G401.6 (cell line): Measurements from ENCODE around the gene RANBP3.
"Not testable (repeated sequence)": the region's sequence is repeated elsewhere in the genome, so short reads cannot be mapped to it uniquely, and the experiment has no call there.

Source experiments
- FAIRE-seq: peaks from 2 replicates; lab custom pipeline; 2012; peaks lifted over from hg19 to GRCh38; lab: Jason Lieb, UNC

Gene RANBP3

DNA sequence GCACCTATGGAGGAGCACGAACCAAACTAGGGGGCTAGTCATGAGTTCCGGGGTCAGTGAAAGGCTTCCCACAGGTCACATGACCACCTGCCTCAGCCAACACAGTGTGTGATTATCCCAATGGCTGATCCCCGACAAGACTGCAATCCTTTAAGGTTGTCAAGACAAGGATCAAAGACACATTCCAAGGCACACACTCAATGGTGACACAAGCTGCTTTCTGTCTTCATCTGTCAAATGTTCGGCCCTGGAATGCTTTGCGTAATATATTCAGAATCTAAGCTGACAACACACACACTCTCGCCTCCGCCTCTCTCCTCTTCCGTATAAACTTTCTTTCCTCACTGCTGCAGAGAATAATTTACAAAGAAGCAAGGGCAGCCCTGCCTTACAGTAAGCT is 11.7 kb downstream of the RANBP3 start:
- FAIRE-seq: no peak

DNA sequence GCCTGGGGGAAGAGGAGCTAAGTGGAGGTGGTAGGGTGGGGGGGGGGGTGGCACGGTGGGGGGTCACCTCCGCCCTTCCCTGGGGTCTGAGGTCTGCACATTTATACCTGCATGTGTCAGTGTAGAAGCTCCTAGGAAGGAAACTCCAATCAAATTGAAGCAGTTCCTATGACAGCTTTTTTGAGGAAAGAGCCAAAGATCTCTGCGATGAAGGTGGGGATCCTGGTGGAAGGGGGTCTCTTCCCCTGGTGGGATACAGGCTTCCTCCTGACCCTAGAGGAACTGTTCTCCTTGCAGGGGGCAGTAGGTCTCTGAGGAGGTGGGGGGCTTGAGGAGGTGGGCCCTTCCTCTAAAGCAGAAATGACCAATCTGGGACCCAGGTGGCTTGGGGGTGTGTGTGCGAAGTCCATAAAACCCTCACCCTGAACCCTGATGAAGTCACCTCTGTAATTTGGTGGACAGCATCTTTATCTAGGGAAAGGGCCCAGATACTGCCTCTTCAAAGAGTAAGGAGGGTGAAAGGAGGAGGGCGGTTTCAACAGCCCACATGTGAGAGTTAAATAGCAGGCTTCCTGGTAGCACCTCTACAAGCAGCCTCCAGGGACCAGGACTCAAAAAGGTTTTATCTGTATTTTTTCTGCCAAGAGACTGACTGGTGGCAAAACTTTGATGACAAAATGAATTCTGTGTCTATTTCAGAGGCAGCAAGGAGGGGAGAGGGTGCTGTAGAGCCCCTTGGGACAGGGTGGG is 12.9 kb downstream of the RANBP3 start:
- FAIRE-seq: no peak

DNA sequence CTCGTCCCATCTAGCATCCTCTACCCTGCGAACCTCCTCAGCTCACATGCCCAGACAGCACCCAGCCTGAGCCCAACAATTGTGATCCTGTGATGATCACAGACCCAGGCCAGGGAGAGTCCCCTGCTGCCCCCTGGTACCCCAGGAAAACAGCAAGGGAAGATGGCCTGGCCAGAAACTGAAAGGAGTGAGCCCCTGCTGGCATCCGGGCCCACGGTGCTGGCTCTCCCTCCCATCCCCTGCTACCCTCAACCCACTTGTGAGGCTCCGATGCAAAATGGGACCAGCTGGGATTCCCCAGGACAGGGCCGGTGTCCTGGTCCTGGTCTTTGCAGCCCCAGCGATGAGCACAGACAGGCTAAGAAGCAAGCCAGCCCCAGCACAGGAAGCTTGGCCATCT is 14.1 kb downstream of the RANBP3 start:
- no peak for FAIRE-seq

DNA sequence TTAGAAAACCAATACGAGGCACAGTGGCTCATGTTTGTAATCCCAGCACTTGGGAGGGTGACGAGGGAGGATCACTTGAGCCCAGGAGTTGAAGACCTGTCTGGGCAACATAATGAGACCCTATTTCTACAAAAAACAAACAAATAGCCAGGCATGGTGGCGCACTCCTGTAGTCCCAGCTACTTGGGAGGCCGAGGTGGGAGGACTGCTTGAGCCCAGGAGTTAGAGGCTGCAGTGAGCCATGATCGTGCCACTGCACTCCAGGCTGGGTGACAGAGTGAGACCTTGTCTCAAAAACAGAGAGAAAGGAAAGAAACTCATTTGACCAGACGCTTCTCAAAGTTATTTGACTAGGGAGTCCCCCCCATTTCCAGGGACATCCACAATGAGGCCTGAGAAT is 14.7 kb downstream of the RANBP3 start:
- not testable (repeated sequence) for FAIRE-seq

DNA sequence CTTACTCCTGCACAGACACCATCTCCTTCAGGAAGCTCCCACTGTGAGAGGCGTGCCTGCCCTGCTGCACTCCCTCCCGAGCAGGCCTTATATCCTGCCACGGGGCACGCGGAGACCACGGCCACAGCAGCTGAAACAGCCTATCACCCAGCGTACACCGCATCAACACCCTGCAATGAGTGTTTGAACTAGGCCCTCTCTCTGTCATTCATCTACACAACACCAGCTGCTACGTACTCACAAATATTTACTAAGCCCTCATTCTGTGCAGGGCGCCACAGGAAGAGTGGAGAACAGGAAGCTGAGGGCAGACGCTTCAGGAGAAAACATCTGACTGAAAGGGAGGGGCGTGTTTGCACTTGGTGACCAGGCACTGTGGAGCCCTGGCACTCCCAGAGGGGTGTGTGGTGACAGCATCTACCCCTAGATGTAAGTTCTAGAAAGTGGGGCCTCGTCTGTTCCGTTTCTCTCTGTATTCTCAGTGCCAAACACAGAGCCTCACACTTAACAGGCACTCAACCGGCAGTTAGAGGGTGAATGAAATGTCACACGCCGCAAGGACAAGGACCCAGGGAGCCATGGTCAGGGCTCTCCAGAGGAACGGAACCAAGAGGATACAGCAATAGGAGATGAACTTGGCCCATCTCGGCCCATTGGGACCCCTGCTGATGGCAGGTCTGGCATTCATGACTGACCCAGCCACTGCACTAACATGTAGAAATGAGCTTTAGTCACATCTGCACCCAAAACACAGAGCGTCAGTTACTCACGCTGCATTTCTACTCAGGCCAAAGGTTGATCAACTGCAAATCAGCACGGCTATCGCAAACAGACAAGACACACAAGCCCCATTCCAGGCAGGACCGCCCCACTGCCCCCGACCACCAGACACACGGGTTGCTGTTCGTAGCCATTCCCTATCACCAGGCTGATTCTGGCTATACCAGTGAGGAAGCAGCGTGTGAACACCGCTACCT is 15.7 kb downstream of the RANBP3 start:
- no peak for FAIRE-seq

DNA sequence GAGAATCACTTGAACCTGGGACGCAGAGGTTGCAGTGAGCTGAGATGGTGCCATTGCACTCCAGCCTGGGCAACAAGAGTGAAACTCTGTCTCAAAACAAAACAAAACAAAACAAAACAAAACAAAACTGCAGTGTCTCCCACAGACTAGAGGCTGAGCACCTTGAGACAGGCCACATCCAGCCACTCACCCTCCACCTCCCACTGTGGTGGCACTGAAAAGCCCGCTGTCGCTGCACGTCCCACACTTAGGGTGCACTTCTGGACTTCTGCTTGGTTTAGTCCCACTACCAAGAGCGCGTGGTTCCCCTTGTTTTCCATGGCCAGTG is 16.3 kb downstream of the RANBP3 start:
- FAIRE-seq: not testable (repeated sequence)

DNA sequence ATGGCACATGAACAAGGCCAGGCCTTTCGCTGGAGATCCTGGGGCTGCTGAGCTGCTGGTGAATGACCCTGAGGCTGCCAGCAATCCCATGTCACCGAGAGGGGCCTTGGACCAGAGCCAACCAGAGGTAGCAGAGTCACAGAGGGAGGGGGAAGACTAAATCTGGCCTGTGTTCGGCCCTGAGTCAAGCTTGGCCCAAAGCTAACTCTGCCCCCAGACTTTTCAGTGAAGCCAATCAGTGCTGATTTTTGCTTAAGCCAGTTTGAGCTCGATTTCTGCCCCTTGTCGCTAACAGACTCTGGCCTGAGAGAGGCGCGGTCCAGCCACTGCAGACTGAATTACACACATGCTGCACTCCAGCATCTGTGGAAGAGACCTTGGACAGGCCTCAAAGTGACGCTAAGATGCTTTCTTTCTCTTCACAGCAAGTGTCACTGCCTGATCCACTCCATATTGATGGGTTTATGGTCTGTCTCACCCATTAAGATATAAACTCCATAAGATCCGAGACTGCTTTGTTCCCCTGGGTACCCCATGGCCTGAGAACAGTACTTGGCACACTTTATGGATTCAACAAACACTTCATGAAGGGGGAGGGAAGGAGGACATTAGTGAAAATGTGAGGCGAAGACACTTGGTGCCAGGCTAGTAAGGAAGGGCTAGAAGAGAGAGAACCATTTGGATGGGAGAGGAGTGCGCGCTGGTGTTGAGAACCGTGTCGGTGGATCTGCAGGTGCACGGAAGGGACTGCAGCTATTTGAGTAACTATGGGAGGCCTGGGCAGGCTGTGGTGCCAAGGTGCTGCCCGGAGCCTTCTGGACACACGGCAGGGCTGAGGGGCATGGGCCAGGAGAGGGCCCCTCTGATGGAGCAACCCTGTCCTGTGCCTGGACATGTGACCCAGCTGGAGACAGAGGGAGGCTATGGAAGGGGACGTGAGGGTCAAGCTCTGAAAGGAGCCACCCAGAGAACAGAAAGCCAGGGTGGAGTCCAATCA is 17.6 kb downstream of the RANBP3 start:
- FAIRE-seq: no peak

DNA sequence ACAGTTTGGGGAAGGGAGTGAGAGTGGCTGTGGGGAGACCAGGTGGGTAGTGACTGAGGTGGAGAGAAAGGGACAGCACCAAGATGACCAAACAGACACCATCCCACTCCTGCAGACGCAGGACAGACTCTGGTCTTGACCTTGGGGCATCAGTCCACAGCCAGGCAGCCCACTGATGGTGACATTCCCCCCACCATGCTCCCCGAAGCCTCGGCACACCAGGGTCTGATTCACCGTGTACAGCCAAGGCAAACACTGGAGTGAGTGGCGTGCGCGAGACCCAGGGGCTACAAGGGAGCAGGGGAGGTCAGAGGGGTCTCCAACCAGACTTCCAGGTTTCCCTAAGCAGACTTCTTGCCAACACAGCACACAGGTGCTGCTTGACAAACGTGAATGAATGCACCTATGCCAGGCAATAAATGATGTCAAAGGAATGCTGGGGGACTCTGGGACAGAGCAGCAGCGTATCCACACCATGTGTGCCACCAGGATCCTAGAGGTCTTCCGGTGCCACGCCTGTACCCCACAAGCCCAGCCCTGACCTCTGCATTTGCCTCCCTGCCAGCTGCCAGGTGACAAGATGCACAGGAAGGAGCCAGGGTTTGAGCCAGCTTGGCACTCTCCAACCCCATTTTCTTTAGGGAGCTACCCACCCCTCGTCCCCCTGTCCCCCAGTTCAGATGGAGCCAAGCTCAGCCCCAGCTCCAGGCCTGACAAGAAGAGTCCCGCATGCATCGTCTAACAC is 18.5 kb downstream of the RANBP3 start:
- FAIRE-seq: no peak

DNA sequence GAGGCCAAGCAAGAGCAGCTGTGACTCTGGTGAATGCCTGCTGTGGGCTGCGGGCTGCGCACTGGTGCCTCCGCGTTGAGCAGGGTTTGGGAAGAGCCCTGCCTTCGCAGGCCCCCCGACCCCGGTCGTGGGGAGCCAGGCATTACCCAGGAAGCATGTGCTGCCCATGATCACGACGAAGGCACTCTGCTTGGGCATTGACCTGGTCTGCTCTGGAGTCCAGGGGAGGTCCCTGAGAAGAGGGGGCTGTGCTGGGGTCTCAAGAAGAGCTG is 19.2 kb downstream of the RANBP3 start:
- no peak for FAIRE-seq

DNA sequence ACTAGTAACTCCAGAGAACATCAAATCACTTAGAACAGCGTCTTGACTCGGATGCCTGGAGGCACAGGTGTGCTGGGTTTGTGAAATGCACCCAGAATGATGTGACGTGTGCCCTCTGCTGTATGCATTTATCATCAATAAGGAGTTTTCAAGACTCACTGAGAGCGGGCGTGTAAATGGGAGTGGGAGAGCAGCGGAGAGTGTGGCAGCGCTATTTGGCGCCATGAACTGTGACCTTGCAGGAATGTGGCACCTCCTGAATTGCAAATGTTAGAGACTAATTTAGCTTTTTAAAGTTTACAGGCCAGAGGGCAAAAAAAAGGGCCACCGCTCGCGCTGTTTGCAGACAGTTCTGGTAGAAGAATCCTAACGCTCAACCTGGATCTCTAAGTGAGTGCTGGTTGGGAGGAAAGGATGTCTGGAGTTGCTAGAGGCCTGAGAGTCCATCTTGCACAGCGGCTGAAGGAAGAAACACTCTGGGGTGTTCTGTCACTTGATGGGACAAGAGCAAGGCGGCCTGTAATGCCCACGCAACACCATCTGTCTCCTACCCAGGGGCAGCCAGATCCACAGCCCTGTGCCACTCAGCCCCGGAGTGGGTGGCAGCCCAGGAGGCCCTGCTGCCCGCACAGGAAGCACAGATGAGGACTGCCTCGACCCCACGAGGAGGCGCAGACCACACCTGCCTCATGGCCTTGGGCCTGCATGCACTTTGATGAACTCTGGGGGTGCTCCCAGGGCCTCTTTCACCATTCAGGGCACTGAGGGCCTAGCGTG is 19.7 kb downstream of the RANBP3 start:
- no peak for FAIRE-seq

DNA sequence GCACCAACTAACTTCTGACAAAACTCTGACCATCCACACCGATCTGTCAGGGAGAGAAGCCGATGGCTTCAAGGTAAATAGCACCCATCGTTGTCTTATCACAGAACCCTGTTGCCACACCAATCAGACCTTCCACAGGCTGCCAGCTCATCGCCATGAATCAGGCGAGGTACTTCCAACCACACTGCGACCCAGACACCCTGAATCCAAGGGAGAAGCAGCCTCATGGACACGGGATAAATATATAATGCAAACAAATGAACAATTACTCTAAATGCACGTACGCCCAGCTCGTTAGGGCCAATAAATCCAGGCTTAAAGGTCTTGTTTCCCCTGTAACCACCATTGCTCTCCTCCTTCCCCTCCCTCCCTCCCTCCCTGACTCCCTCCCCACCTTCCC is 20.8 kb downstream of the RANBP3 start:
- no peak for FAIRE-seq

DNA sequence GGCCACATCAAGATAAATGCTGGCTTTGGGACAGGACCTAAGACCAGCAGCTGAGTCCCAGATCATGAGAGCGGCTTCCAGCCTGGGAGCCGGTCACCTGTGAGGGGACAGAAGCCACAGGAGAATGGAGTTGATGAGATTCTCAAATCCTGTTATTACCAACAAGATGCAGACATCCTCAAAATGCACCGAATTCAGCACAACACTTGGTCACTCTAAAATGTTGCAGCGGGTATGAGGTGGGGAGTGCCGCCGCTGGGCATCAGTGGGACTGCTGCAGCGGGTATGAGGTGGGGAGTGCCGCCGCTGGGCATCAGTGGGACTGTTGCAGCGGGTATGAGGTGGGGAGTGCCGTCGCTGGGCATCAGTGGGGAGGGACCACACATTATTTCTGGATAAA is 21.2 kb downstream of the RANBP3 start:
- no peak for FAIRE-seq

DNA sequence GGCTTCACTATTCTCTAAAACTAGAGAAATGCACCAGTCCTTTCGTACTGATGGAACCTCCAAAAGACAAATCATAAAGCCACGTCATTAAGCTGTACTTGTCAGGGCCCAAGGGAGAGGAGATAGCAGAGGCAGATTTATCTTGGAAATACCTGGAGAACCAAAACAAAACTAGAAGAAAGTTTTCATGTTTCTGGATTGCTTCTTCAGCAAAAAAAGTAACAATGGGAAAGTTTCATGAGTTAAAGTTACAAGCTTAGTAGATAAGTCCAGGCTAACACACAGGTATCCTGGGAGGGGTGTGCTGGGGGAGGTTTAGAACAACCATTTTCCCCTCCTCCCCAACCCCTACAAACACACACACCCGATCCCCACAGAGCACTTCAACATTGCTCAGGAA is 21.6 kb downstream of the RANBP3 start:
- no peak for FAIRE-seq

- no peak for FAIRE-seq
These were observed 22.4 kb downstream of the RANBP3 start for GRCh38 chr19:5955636-5955935.

DNA sequence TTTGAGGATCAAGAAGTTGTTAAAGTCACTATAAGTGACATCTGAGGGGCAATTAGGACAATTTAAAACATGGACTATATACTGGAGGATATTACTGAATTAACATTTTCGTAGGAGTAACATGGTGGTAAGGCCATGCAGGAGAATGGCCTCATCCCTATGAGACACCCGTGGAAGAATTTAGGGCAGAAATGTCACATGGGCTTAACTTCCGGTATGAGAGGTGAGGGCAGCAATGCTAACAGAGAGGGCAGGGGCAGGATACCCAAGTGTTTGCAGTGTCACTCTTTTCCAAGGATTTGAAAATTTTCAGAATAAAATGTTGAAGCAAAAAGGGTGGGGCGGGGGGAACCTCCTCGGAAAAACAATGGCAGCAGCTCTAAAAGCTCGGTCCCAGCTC is 23.6 kb downstream of the RANBP3 start:
- FAIRE-seq: no peak

- no peak for FAIRE-seq
These were observed 24.2 kb downstream of the RANBP3 start for GRCh38 chr19:5953680-5954213.

DNA sequence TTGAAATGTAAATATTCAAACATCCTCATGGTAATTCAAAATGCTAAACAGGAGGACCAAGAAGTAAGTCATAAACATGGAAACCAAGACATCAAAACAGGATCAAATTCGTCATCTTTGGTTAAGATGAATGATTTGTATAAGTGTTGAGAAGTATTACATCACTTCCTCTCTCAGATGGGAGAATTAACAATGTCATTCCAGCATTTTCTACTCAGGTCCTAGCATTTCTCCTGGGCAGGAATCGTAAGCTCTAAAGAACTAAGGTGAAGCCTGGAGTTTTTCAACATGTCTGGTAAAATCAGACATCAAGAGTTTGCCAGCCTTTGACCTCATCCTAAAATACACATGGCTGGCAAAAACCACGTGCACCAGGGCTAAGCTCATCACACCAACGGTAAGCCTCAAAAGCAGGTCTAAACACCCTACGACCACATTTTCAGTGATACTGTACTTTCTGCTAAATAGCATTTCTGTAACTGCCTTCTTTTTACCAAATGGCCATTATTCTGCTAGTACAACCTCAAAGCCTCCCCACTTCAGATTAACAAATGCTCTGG is 24.8 kb downstream of the RANBP3 start:
- FAIRE-seq: no peak

GRCh38 chr19:5952193-5953029 is 25.5 kb downstream of the RANBP3 start:
- FAIRE-seq: no peak

- no peak for FAIRE-seq
These were observed 26.5 kb downstream of the RANBP3 start for GRCh38 chr19:5951338-5951861.

GRCh38 chr19:5950741-5951140 is 27.2 kb downstream of the RANBP3 start:
- no peak for FAIRE-seq
